KG1 (cell line): ENCODE results near the gene TAMALIN.
"Not testable (repeated sequence)": the region's sequence is repeated elsewhere in the genome, so short reads cannot be mapped to it uniquely, and the experiment has no call there.

Experiments used
- DNase-seq: peaks from one replicate; lab custom pipeline; 2025; lab: John Stamatoyannopoulos, UW

The TAMALIN gene

GRCh38 chr12:52006726-52007157 lies at the start of gene TAMALIN:
Gene TAMALIN, plus strand, starts transcription at chr12:52006946. Its CDS starts 74 bp downstream, at chr12:52007020.
- no peak for DNase-seq

- DNase-seq = no peak
Measured at GRCh38 chr12:51958542-51958941, 48.2 kb upstream of the TAMALIN start.

GRCh38 chr12:51959211-51959610 lies 47.5 kb upstream of the TAMALIN start:
- no peak for DNase-seq

GRCh38 chr12:51959921-51960320 lies 46.8 kb upstream of the TAMALIN start:
- DNase-seq = no peak

DNA sequence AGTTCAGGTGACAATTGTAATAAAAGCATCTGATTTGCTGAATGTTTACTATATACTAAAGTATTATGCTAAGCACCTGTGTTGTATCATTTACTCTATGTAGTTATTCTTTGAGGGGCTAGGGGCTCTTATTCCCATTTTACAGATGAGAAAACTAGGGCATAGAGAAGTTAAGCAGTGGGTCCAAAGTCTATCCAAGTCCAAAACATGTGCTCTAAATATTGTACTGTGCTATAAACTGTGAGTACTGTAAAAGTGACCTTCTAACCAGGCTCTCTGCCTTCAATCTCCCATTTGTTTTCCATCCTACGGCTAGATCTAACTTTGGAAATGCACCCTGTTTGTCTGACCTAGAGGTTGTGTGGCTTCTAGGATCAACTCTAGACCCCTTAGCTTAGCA lies 46.3 kb upstream of the TAMALIN start:
- no peak for DNase-seq

DNA sequence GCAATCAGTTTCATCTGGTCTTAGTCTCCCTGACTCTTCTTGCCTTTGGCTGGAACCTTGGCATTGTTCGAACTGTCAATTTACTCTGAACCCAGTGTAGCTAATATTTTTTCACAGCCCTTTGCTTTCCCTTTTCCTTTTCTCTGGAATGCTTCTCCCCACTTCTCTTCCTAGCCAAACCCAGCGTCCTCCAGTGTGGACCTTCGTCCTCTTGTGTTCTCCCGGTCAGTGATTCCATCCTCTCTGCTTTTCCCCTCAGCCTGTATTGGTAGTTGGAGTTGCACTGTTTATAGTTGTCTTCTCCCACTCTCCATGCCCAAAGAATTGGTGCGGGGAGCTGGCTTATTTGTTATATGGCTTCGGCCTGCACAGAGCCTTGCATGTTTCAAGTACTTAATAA lies 45.9 kb upstream of the TAMALIN start:
- DNase-seq = no peak

- no peak for DNase-seq
Measured at GRCh38 chr12:51961834-51962233, 44.9 kb upstream of the TAMALIN start.

GRCh38 chr12:51962737-51963136 lies 44.0 kb upstream of the TAMALIN start:
- DNase-seq = no peak

DNA sequence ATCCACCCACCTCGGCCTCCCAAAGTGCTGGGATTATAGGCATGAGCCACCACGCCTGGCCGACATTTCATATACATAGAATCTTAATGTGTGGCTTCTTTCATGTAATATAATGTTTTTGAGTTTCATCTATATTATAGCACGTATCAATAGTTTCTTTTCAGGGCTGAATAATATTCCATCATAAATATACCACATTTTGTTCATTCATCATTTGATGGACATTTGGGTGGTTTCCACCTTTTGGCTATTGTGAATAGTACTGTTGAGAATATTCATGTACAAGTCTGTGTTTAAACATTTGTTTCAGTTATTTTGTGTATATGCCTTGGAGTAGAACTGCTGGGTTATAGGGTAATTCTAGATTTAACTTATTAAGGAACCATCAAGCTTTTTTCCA lies 43.3 kb upstream of the TAMALIN start:
- DNase-seq = no peak

DNA sequence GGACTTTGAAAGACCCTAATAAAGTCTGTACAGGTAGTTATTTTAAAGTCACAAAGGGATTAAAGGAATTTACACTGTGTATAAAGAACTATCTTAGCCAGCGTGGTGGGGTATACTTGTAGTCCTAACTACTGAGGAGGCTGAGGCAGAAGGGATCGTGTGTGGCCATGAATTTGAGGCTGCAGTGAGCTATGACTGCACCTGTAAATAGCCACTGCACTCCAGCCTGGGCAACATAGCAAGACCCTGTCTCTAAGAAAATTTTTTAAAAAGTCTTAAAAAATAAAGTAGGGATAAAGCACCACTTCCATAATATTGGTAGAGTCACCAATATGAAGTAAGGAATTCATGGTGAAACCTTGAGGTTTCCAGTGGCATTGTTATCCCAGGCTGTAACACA lies 37.1 kb upstream of the TAMALIN start:
- DNase-seq = no peak

DNA sequence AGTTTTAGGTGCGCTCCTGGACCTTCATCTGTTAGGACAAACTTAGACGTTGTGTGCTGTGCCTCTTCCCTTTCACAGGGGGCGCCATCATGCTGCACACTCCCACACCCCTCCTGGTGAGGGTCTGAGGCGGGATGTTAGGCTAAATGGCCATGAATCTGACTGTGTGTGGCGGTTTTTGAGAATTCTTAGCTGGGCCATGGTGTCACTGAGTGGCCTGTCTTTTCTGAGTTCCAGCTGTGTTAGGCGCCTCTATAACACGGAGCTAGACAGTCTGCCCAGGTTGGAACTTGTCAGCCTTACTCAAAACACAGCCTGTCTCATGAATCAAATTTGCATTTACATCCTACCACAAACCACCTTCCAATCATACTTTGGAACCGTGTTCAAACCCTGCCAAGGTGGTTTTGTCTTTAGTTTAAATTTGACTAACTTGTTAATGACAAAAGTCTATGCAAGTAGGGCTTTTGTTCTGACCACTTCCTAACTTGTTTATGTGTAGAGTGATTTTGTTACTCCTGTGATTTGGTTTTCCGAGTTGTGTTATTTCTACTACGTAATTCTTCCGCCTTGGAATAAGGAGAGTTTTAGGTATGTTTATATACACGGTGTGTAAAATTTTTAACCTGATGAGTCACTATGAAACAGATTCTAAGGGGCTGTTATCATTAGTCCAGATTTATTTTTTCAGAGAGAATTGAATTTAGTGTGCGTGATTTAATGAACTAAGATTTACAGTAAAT lies 35.7 kb upstream of the TAMALIN start:
- DNase-seq = no peak

DNA sequence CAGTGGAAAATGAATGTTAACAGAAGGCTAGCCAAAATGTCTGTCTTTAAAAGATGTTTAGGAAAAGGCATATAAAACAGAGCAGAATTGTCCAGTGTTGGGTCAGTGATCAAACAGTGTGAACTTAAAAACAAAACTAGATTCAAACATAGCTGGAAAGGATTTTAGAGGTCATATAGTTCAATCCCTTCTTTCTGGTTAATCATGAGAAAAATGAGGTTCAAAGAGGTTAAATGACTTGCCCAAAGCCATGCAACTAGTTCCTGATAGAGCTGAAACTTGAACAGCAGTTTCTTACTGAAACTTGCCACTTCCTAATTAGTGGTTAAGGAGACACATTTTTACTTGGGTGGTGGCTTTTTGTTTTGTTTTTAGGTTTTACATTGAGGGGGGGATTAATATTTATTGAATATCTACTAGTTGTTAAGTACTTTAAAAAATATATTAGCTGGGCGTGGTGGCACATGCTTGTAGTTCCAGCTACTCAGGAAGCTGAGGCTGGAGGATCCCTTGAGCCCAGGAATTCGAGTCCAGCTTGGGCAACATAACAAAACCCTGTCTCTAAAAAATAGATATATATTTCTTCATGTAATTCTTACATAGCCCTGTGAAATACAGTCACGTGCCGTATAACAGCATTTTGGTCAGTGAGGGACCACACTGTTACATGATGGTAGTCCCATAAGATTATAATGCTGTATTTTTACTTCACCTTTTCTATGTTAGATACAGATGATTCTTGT lies 34.9 kb upstream of the TAMALIN start:
- DNase-seq = no peak

DNA sequence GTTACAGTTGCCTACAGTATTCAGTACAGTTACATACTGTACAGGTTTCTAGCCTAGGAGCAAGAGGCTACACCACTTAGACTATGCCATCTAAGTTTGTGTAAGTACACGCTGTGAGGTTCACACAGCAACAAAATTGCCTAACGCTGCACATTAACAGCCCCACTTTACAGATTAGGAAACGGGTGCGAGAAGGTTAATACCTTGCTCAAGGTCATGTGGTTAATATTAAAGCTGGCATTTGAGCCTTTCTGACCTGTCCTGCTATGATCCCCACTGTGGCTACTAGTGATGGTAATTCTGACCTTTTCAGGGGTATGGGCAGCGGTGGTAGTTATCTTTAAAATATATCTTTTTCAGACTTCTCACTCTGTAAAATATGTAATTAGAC lies 34.3 kb upstream of the TAMALIN start:
- DNase-seq = no peak

GRCh38 chr12:51972849-51973273 lies 33.9 kb upstream of the TAMALIN start:
- peak; percentile 17 for DNase-seq

DNA sequence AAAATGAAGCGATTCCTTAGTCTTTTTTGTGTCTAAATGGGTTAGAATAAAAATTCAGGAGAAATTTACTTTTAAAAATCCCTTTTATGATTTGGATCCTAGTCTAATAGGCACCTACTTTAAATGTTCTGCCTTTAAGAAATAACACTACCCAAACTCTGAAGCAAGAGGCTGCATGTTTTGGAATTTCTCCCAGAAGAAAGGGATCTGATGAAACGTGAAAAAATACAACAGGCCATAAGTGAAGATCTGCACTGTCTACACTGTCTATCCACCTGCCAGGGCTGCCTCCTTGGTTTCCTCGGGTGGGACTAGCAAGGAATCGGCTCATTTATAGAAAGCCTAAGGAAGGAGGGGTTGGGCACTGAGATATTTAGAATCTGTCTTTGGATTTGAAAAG lies 33.2 kb upstream of the TAMALIN start:
- DNase-seq = no peak

GRCh38 chr12:51974646-51975045 lies 32.1 kb upstream of the TAMALIN start:
- no peak for DNase-seq

DNA sequence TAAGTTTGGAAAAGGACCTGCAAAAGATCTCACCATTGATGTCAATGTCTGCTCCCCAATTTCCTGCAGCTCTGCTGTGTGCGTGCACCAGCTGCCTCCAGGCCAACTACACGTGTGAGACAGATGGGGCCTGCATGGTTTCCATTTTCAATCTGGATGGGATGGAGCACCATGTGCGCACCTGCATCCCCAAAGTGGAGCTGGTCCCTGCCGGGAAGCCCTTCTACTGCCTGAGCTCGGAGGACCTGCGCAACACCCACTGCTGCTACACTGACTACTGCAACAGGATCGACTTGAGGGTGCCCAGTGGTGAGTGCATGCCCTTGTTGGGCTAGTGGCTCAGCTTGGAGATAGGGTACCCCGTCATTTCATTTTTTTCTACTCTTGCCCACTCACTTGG lies 31.6 kb upstream of the TAMALIN start:
- no peak for DNase-seq

- DNase-seq = no peak
Measured at GRCh38 chr12:51976376-51977160, 30.2 kb upstream of the TAMALIN start.

GRCh38 chr12:51977320-51977753 lies 29.4 kb upstream of the TAMALIN start:
- no peak for DNase-seq

DNA sequence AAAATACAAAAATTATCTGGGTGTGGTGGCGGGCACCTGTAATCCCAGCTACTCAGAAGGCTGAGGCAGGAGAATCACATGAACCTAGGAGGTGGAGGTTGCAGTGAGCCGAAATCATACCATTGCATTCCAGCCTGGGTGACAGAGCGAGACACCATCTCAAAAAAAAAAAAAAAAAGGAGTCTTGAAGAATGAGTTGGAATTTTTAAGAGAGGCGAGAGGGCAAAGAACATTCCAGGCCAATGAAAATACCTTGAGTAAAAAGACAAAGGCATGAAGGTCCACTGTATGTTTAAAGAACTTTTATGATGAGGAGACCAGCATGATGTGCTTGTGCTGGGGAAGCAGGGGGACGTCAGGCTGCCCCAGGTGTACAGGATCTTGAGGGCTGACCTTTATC lies 27.4 kb upstream of the TAMALIN start:
- not testable (repeated sequence) for DNase-seq

DNA sequence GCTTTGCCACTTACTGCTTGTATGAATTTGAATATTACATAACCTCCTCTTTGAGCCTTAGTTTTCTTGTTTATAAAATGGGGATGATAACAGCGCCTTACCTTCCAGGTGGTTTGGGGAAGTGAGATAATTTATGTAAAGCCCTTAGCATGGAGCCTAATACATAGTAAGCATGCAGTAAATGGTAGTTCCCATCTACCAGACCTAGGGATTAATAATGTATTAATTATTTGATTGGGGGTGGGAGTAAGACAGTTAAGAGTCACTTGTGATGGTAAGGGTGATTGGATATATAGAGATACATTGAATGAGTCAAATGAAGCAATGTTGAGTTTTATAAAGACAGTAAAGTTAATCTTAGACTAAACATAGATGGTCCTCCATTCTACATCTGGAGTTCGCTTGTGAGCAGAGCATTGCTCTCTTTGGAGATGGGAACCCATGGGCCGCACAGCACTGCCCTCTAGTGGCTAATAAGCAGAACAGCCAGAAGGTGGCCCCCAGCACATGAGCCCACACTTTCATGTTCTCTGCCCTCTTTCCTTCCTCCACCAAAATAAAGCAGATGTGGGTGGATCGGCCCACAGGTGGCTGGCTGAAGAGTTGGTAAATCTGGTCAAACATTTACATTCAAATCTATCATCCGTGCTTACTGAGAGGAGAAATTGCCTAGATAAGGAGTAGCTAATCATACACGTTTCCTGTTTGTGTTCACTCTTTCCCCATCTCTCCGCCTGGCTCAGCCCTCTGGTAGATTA lies 26.5 kb upstream of the TAMALIN start:
- DNase-seq = peak; percentile 22

DNA sequence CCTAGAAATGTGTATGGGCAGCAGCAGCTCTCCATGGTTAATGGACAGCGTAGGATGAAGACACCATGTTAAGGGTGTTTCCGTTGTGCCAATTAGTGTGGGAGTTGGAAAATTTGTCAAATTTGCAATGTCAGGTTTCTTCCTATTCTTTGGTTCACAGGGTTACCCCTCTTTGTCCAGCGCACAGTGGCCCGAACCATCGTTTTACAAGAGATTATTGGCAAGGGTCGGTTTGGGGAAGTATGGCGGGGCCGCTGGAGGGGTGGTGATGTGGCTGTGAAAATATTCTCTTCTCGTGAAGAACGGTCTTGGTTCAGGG lies 26.0 kb upstream of the TAMALIN start:
- DNase-seq = no peak
